HG03558 (cell line): ENCODE results near the gene MFN2.
"Not testable (repeated sequence)": the region's sequence is repeated elsewhere in the genome, so short reads cannot be mapped to it uniquely, and the experiment has no call there.

Source experiments
- ATAC-seq: cut with Tn5 transposase; IDR thresholded peaks from one replicate; pipeline ENCODE4 v1.9.1; 2021; ENCODE audit warnings: moderate number of reproducible peaks; ENCODE audit not compliant: unreplicated experiment; ENCODE audit errors: extremely low read depth

MFN2 gene

GRCh38 chr1:11991969-11992676 lies 11.9 kb downstream of the MFN2 start:
- no peak for ATAC-seq

GRCh38 chr1:11997081-11997850 lies 17.0 kb downstream of the MFN2 start:
- ATAC-seq = no peak

GRCh38 chr1:11998636-11999035 lies 18.4 kb downstream of the MFN2 start:
- ATAC-seq = no peak

- ATAC-seq = no peak
Measured at GRCh38 chr1:11999236-11999635, 19.0 kb downstream of the MFN2 start.

- no peak for ATAC-seq
Measured at GRCh38 chr1:12001249-12001917, 21.1 kb downstream of the MFN2 start.

GRCh38 chr1:12001996-12002493 lies 21.8 kb downstream of the MFN2 start:
- no peak for ATAC-seq

- ATAC-seq = no peak
Measured at GRCh38 chr1:12003762-12004161, 23.5 kb downstream of the MFN2 start.

- ATAC-seq = no peak
Measured at GRCh38 chr1:12005488-12006166, 25.4 kb downstream of the MFN2 start.

- no peak for ATAC-seq
Measured at GRCh38 chr1:12006167-12006921, 26.1 kb downstream of the MFN2 start.

GRCh38 chr1:12007204-12007603 lies 27.0 kb downstream of the MFN2 start:
- no peak for ATAC-seq

GRCh38 chr1:12008355-12008754 lies 28.1 kb downstream of the MFN2 start:
- not testable (repeated sequence) for ATAC-seq

- no peak for ATAC-seq
Measured at GRCh38 chr1:12009318-12009947, 29.2 kb downstream of the MFN2 start.

- no peak for ATAC-seq
Measured at GRCh38 chr1:12010746-12011570, 30.7 kb downstream of the MFN2 start.

- no peak for ATAC-seq
Measured at GRCh38 chr1:12011998-12012397, 31.8 kb downstream of the MFN2 start.

GRCh38 chr1:12012560-12013316 lies 32.5 kb downstream of the MFN2 start:
- ATAC-seq = no peak

GRCh38 chr1:12014141-12014991 lies 34.1 kb downstream of the MFN2 start:
- ATAC-seq = no peak

- ATAC-seq = no peak
Measured at GRCh38 chr1:12015001-12015491, 34.8 kb downstream of the MFN2 start.
